HCT116 (cell line): Measurements from ENCODE around the gene MYRFL. TPM values are rescaled to one million over a fixed set of nuclear protein-coding genes. Genes with fewer than 3 reads are reported as not detected.

Source experiments
- ATAC-seq: fragments of 200-7000 bp; cut with Tn5 transposase; 2 replicates; pipeline ENCODE4 v1.9.1; 2020; ENCODE audit warnings: mild to moderate bottlenecking, moderate library complexity
- BruUV-seq: library from RNA; stranded (reverse); fragments of 400-500 nt; replicated peaks from 2 replicates; lab custom pipeline; 2021; lab: Mats Ljungman, UMichigan
- CTCF ChIA-PET: fragments of 300-600 bp; sonication (Branson Sonifier 250); formaldehyde crosslinking; loops from one replicate; lab custom pipeline; 2021; ENCODE audit warnings: antibody characterized with exemption; lab: Charles Lee
- POLR2A ChIA-PET: fragments of 300-600, 350-600 bp; sonication (Branson Sonifier 250); formaldehyde crosslinking; loops from one replicate; lab custom pipeline; 2021; ENCODE audit warnings: antibody characterized with exemption; lab: Charles Lee
- RAD21 ChIA-PET, 2 experiments: fragments of 300-600 bp; sonication (Branson Sonifier 250); formaldehyde crosslinking; loops; one replicate each; lab custom pipeline; 2023; ENCODE audit warnings: low total read pairs in 2 of 2; ENCODE audit not compliant: uncharacterized antibody in 2 of 2, unreplicated experiment in 2 of 2, low non-redundant PET in 1 of 2; lab: Charles Lee
- DNase-seq: peaks from one replicate; pipeline ENCODE4 v3.0.0-alpha.2; 2010; ENCODE audit warnings: low read depth, low spot score
- H2AFZ ChIP-seq: fragments of 200-600 bp; shearing (Covaris generic), sonication (generic); 2 replicates; pipeline ENCODE4 v1.6.1; 2017; ENCODE audit warnings: low read depth, mixed run types, mixed read lengths, antibody characterized with exemption, low read length; ENCODE audit not compliant: poor library complexity, severe bottlenecking
- H3K27ac ChIP-seq: 2 replicates; pipeline ENCODE4 v1.5.1; 2012; ENCODE audit warnings: low read depth, low read length
- H3K27me3 ChIP-seq: fragments of 200-600 bp; sonication (generic); 2 replicates; pipeline ENCODE4 v1.6.1; 2016; ENCODE audit warnings: mixed run types, low read length, mixed read lengths; ENCODE audit not compliant: insufficient read depth
- H3K36me3 ChIP-seq, 2 experiments: fragments of 200-500 bp in 1 of 2; fragments of 200-600 bp in 1 of 2; sonication (Bioruptor generic) in 1 of 2; sonication (generic) in 1 of 2; 2 replicates each; pipeline versions ENCODE4 v1.5.1 to v1.6.1; 2014 to 2016; ENCODE audit warnings: low read length in 2 of 2, inconsistent platforms in 1 of 2, mixed read lengths in 1 of 2, mixed run types in 1 of 2; ENCODE audit not compliant: insufficient read depth in 2 of 2, control insufficient read depth in 1 of 2
- H3K4me1 ChIP-seq, 2 experiments: fragments of 200-600 bp in 1 of 2; sonication (generic) in 1 of 2; 2 replicates each; pipeline versions ENCODE4 v1.5.1 to v1.6.1; 2012 to 2017; ENCODE audit warnings: low read length in 2 of 2, inconsistent platforms in 1 of 2, mild to moderate bottlenecking in 1 of 2, mixed read lengths in 1 of 2, mixed run types in 1 of 2, moderate library complexity in 1 of 2; ENCODE audit not compliant: insufficient read depth in 2 of 2, control insufficient read depth in 1 of 2
- H3K4me2 ChIP-seq: fragments of 200-600 bp; sonication (generic); 2 replicates; pipeline ENCODE4 v1.6.1; 2017; ENCODE audit warnings: mixed run types, low read length, mixed read lengths
- H3K4me3 ChIP-seq, 2 experiments: fragments of 200-600 bp in 1 of 2; sonication (generic) in 1 of 2; replicated peaks in 1 of 2; 2 replicates each; pipeline ENCODE4 v1.5.1; 2011 to 2016; ENCODE audit warnings: low read length in 2 of 2, control low read depth in 1 of 2, low read depth in 1 of 2, mild to moderate bottlenecking in 1 of 2, mixed read lengths in 1 of 2, mixed run types in 1 of 2
- H3K79me2 ChIP-seq: fragments of 200-600 bp; sonication (generic); 2 replicates; pipeline ENCODE4 v1.6.1; 2017; ENCODE audit warnings: mild to moderate bottlenecking, mixed run types, low read length, moderate library complexity, mixed read lengths; ENCODE audit not compliant: insufficient read depth
- H3K9ac ChIP-seq: fragments of 200-600 bp; sonication (generic); 2 replicates; pipeline ENCODE4 v1.6.1; 2016; ENCODE audit warnings: low read length, mixed read lengths
- H3K9me2 ChIP-seq: fragments of 200-600 bp; sonication (generic), shearing (Covaris generic); 2 replicates; pipeline ENCODE4 v1.6.1; 2017; ENCODE audit warnings: mixed run types, mild to moderate bottlenecking, moderate library complexity; ENCODE audit not compliant: insufficient read depth
- H3K9me3 ChIP-seq, 2 experiments: fragments of 200-500 bp in 1 of 2; fragments of 200-600 bp in 1 of 2; sonication (Bioruptor generic) in 1 of 2; sonication (generic) in 1 of 2; 2 replicates each; pipeline ENCODE4 v1.6.1; 2014 to 2017; ENCODE audit warnings: low read length in 2 of 2, mixed read lengths in 2 of 2, inconsistent platforms in 1 of 2, low read depth in 1 of 2, mild to moderate bottlenecking in 1 of 2, mixed run types in 1 of 2, moderate library complexity in 1 of 2; ENCODE audit not compliant: control insufficient read depth in 1 of 2, insufficient read depth in 1 of 2
- H4K20me1 ChIP-seq: fragments of 200-600 bp; sonication (generic), shearing (Covaris generic); 2 replicates; pipeline ENCODE4 v1.6.1; 2017; ENCODE audit warnings: mixed run types, mild to moderate bottlenecking, moderate library complexity; ENCODE audit not compliant: insufficient read depth
- CBX3 ChIP-seq: IDR thresholded peaks from 2 replicates; pipeline ENCODE4 v1.6.1; 2012; ENCODE audit warnings: low read depth
- EGR1 ChIP-seq: IDR thresholded peaks from 2 replicates; pipeline ENCODE4 v1.6.1; 2012; ENCODE audit warnings: low read depth
- ELF1 ChIP-seq: IDR thresholded peaks from 2 replicates; pipeline ENCODE4 v1.6.1; 2012; ENCODE audit warnings: low read depth, borderline replicate concordance
- EZH2 ChIP-seq: fragments of 200-600 bp; sonication (generic); IDR thresholded peaks from 2 replicates; pipeline ENCODE4 v1.6.1; 2017; ENCODE audit warnings: antibody characterized with exemption, mixed run types
- EZH2phosphoT487 ChIP-seq: fragments of 200-600 bp; IDR thresholded peaks from 2 replicates; pipeline ENCODE4 v1.6.1; 2018; ENCODE audit warnings: antibody characterized with exemption, borderline replicate concordance
- FOSL1 ChIP-seq: IDR thresholded peaks from 2 replicates; pipeline ENCODE4 v1.6.1; 2012; ENCODE audit warnings: low read depth
- RAD21 ChIP-seq: IDR thresholded peaks from 2 replicates; pipeline ENCODE4 v1.6.1; 2012; ENCODE audit warnings: low read depth, mild to moderate bottlenecking
- SP1 ChIP-seq: IDR thresholded peaks from 2 replicates; pipeline ENCODE4 v1.6.1; 2012; ENCODE audit warnings: low read depth
- SRF ChIP-seq: IDR thresholded peaks from 2 replicates; pipeline ENCODE4 v1.6.1; 2012; ENCODE audit warnings: low read depth
- YY1 ChIP-seq: IDR thresholded peaks from 2 replicates; pipeline ENCODE4 v1.6.1; 2011; ENCODE audit warnings: low read length, low read depth, moderate library complexity, mild to moderate bottlenecking; ENCODE audit not compliant: insufficient replicate concordance; ENCODE audit errors: extremely low read depth
- intact Hi-C: fragments of 100-400 bp; cut with micrococcal nuclease; formaldehyde crosslinking; loops from 2 replicates; pipeline ENCODE4 v1.10.0; 2022
- total RNA-seq: library from RNA; stranded (reverse); gene quantifications from one replicate; pipeline ENCODE4 v1.2.1, GENCODE V29; 2021; ENCODE audit not compliant: unreplicated experiment
- TF ChIP-seq, protein P1 (sequence below), 3 experiments: fragments of 200-600 bp in 1 of 3; sonication (generic) in 1 of 3; IDR thresholded peaks in 2 of 3; conservative IDR thresholded peaks in 1 of 3; 2 replicates each; pipeline ENCODE4 v1.5.1; 2012 to 2017; ENCODE audit warnings: low read depth in 2 of 3, low read length in 2 of 3, antibody characterized with exemption in 1 of 3, borderline replicate concordance in 1 of 3, control low read depth in 1 of 3, mild to moderate bottlenecking in 1 of 3, mixed read lengths in 1 of 3, mixed run types in 1 of 3, moderate library complexity in 1 of 3; ENCODE audit not compliant: insufficient read depth in 1 of 3
- TF ChIP-seq, protein P2 (sequence below): IDR thresholded peaks from 2 replicates; pipeline ENCODE4 v1.6.1; 2012

Gene MYRFL
- total RNA-seq, 1 experiment from 2014 or later, result 0.30 TPM

DNA sequence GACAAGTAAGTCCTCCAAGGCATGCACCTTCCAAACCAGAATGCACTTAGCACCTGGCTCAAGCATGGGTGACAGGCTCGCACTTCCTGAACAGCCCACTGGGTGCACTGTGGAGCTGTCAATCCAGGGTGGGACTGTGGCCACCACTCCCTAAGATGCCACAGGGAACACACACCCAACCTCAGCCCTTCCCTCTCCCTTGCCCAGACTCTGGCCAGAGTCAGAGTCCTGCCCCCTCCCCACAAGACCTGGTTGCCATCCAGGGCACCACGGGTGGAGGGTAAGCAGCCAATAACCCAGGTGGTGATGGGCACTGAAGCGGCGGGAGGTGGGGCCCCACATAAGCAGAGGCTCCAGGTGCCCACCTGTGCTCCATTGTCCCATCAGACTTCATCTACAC is 160.6 kb downstream of the MYRFL start:
- no peaks in the 10 kb centered on the region for H3K9me2 ChIP-seq
- ChIA-PET CTCF (interaction anchor here (0.5 kb wide), 1 partner anchor 14 kb away, joined by 3 read pairs; no protein-coding TSS in a partner anchor), RAD21 (no interaction called here), POLR2A (interaction anchor here (0.5 kb wide), 1 partner anchor 308 kb away, joined by 4 read pairs; no protein-coding TSS in a partner anchor)
- no peaks in the 10 kb centered on the region for H3K36me3 ChIP-seq
- peaks cover 12 to 24% of the 10 kb centered on the region in 2 experiments for H3K4me1 ChIP-seq
- H3K9ac ChIP-seq, result no peak overlapping the region
- DNase-seq, result peak; percentile 54
- H2AFZ ChIP-seq, result no peak overlapping the region
- TF ChIP-seq FOSL1 (no peak), CBX3 (0 out of 2 replicates have a peak, but pooled peaks have one; percentile 59), RAD21 (peak; percentile 79)
- TF ChIP-seq, protein P1, sequence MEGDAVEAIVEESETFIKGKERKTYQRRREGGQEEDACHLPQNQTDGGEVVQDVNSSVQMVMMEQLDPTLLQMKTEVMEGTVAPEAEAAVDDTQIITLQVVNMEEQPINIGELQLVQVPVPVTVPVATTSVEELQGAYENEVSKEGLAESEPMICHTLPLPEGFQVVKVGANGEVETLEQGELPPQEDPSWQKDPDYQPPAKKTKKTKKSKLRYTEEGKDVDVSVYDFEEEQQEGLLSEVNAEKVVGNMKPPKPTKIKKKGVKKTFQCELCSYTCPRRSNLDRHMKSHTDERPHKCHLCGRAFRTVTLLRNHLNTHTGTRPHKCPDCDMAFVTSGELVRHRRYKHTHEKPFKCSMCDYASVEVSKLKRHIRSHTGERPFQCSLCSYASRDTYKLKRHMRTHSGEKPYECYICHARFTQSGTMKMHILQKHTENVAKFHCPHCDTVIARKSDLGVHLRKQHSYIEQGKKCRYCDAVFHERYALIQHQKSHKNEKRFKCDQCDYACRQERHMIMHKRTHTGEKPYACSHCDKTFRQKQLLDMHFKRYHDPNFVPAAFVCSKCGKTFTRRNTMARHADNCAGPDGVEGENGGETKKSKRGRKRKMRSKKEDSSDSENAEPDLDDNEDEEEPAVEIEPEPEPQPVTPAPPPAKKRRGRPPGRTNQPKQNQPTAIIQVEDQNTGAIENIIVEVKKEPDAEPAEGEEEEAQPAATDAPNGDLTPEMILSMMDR (IDR thresholded peaks at IDR 0.05 in 2 of 3, conservative IDR thresholded peaks at IDR 0.05 in 1 of 3; ENCODE audit: borderline replicate concordance in 1 of 3, insufficient read depth in 1 of 3, low read depth in 2 of 3, low read length in 2 of 3), result peak; percentile 16 to 90 (median 81); a peak in 4 of 6 replicates
- H3K27me3 ChIP-seq, result no peaks in the 10 kb centered on the region
- no peaks in the 10 kb centered on the region for H3K9me3 ChIP-seq
- no TSS peak for BruUV-seq
- intact Hi-C loops, result loop anchor here (10.0 kb wide), 1 partner anchor 589 kb away; no protein-coding TSS in a partner anchor
- H4K20me1 ChIP-seq, result no peaks in the 10 kb centered on the region
- H3K27ac ChIP-seq, result no peak overlapping the region
- ATAC-seq, result peak; percentile 98
- no peaks in the 10 kb centered on the region for H3K79me2 ChIP-seq
- no peak overlapping the region for H3K4me3 ChIP-seq
- H3K4me2 ChIP-seq, result no peak overlapping the region

DNA sequence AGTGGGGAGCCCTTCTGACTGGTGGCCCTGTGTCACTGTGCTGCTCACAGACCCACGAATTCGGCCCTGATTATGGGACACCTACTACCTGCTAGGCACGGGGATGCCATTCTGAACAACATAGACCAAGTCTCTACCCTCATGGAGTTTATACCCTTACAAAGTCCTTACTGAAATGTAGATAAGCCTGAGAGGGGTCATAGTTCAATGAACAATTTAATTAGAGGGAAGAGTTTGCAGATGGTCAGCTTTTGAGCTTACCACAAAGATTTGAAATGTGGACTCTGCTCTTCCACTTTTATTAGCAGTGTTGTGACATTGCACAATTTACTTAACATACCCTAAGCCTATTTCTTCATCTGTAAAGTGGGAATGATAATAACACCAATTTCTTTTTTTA is 161.1 kb downstream of the MYRFL start:
- no TSS peak for BruUV-seq
- Histone ChIP-seq H3K4me3 (no peak overlapping the region), H3K36me3 (no peaks in the 10 kb centered on the region), H3K4me1 (peaks cover 12 to 24% of the 10 kb centered on the region in 2 experiments), H3K27ac (no peak overlapping the region), H3K9me2 (no peaks in the 10 kb centered on the region), H2AFZ (no peak overlapping the region), H3K27me3 (no peaks in the 10 kb centered on the region), H3K79me2 (no peaks in the 10 kb centered on the region), H3K9me3 (no peaks in the 10 kb centered on the region), H3K9ac (no peak overlapping the region), H3K4me2 (no peak overlapping the region), H4K20me1 (no peaks in the 10 kb centered on the region)
- no peak for DNase-seq
- CTCF ChIA-PET, result interaction anchor here (0.5 kb wide), 1 partner anchor 14 kb away, joined by 3 read pairs; no protein-coding TSS in a partner anchor
- 0 out of 2 replicates have a peak, but pooled peaks have one; percentile 20 for ATAC-seq
- POLR2A ChIA-PET, result interaction anchor here (0.5 kb wide), 1 partner anchor 308 kb away, joined by 4 read pairs; no protein-coding TSS in a partner anchor
- RAD21 ChIA-PET, result no interaction called here
- intact Hi-C loops, result loop anchor here (10.0 kb wide), 1 partner anchor 589 kb away; no protein-coding TSS in a partner anchor
- TF ChIP-seq, protein P1 (IDR thresholded peaks at IDR 0.05 in 2 of 3, conservative IDR thresholded peaks at IDR 0.05 in 1 of 3; ENCODE audit: borderline replicate concordance in 1 of 3, insufficient read depth in 1 of 3, low read depth in 2 of 3, low read length in 2 of 3), result no peak
- TF ChIP-seq, protein P2, sequence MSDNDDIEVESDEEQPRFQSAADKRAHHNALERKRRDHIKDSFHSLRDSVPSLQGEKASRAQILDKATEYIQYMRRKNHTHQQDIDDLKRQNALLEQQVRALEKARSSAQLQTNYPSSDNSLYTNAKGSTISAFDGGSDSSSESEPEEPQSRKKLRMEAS, result no peak
- TF ChIP-seq YY1, result no peak
- TF ChIP-seq RAD21, result no peak
- TF ChIP-seq SRF, result no peak
- no peak for TF ChIP-seq SP1
- TF ChIP-seq EZH2, result no peak
- no peak for TF ChIP-seq ELF1
- no peak for TF ChIP-seq EZH2phosphoT487
- TF ChIP-seq CBX3, result no peak
- TF ChIP-seq EGR1, result no peak
